Amniotic stem cell (primary cell): ENCODE measurements around the gene CDK11B.
"Not testable (repeated sequence)": the region's sequence is repeated elsewhere in the genome, so short reads cannot be mapped to it uniquely, and the experiment has no call there.

Experiments
- DNase-seq: peaks from one replicate; lab custom pipeline; 2025; lab: John Stamatoyannopoulos, UW

The CDK11B gene

GRCh38 chr1:1658583-1659549 is at the start of gene CDK11B:
CDK11B (minus strand) TSS chr1:1659004; CDS start chr1:1657485, 1,519 bp downstream.
- DNase-seq = peak; percentile 87

GRCh38 chr1:1707897-1708296 is 49.1 kb upstream of the CDK11B start:
- not testable (repeated sequence) for DNase-seq

GRCh38 chr1:1707241-1707640 is 48.4 kb upstream of the CDK11B start:
- DNase-seq = not testable (repeated sequence)

GRCh38 chr1:1705623-1706022 is 46.8 kb upstream of the CDK11B start:
- not testable (repeated sequence) for DNase-seq

- not testable (repeated sequence) for DNase-seq
Observed at GRCh38 chr1:1704284-1704957, 45.6 kb upstream of the CDK11B start.

- DNase-seq = no peak
Observed at GRCh38 chr1:1703796-1704195, 45.0 kb upstream of the CDK11B start.

GRCh38 chr1:1702506-1702905 is 43.7 kb upstream of the CDK11B start:
- not testable (repeated sequence) for DNase-seq

- not testable (repeated sequence) for DNase-seq
Observed at GRCh38 chr1:1700557-1700956, 41.8 kb upstream of the CDK11B start.

- not testable (repeated sequence) for DNase-seq
Observed at GRCh38 chr1:1700067-1700466, 41.3 kb upstream of the CDK11B start.

GRCh38 chr1:1699061-1699460 is 40.3 kb upstream of the CDK11B start:
- DNase-seq = not testable (repeated sequence)

GRCh38 chr1:1697358-1698183 is 38.8 kb upstream of the CDK11B start:
- not testable (repeated sequence) for DNase-seq

- DNase-seq = not testable (repeated sequence)
Observed at GRCh38 chr1:1696431-1697357, 37.9 kb upstream of the CDK11B start.

GRCh38 chr1:1692714-1693647 is 34.2 kb upstream of the CDK11B start, which contains the start of gene SLC35E2B:
SLC35E2B (minus strand) TSS chr1:1692795; CDS start chr1:1676699, 16,096 bp downstream.
- peak; percentile 84 for DNase-seq

- DNase-seq = peak; percentile 31
Observed at GRCh38 chr1:1692324-1692713, 33.5 kb upstream of the CDK11B start.

- DNase-seq = not testable (repeated sequence)
Observed at GRCh38 chr1:1691443-1691842, 32.6 kb upstream of the CDK11B start.

GRCh38 chr1:1689526-1689925 is 30.7 kb upstream of the CDK11B start:
- DNase-seq = not testable (repeated sequence)

- DNase-seq = no peak
Observed at GRCh38 chr1:1687846-1688245, 29.0 kb upstream of the CDK11B start.

GRCh38 chr1:1684031-1684681 is 25.4 kb upstream of the CDK11B start:
- DNase-seq = no peak
